Endothelial cell of umbilical vein (primary cell): ENCODE results near the gene INS. TPM values are rescaled to one million over a fixed set of nuclear protein-coding genes. Genes with fewer than 3 reads are reported as not detected.

ENCODE experiments used
- BruUV-seq: library from RNA; stranded (reverse); fragments of 400-500 nt; replicated peaks from 2 replicates; lab custom pipeline; 2021; lab: Mats Ljungman, UMichigan
- CTCF ChIA-PET: fragments of 300-600, 350-600 bp; sonication (Branson Sonifier 250); formaldehyde crosslinking; loops from one replicate; lab custom pipeline; 2021; ENCODE audit warnings: antibody characterized with exemption, inconsistent platforms; lab: Charles Lee
- POLR2A ChIA-PET: fragments of 300-600, 350-600 bp; sonication (Branson Sonifier 250); formaldehyde crosslinking; loops from one replicate; lab custom pipeline; 2021; ENCODE audit warnings: antibody characterized with exemption, inconsistent platforms; lab: Charles Lee
- DNase-seq: peaks from one replicate; pipeline ENCODE4 v3.0.0-alpha.2; 2011; ENCODE audit warnings: low read depth, low spot score
- FAIRE-seq: peaks from 2 replicates; lab custom pipeline; 2011; peaks lifted over from hg19 to GRCh38; lab: Jason Lieb, UNC
- H2AFZ ChIP-seq: 2 replicates; pipeline ENCODE4 v1.6.0; 2012; ENCODE audit warnings: low read depth, low read length, control low read depth, inconsistent platforms
- H3K27ac ChIP-seq: 2 replicates; pipeline ENCODE4 v1.5.1; 2011; ENCODE audit warnings: low read depth, mild to moderate bottlenecking, control low read depth, low read length, moderate library complexity; ENCODE audit not compliant: insufficient read depth
- H3K27me3 ChIP-seq, 2 experiments: 2 replicates each; pipeline versions ENCODE4 v1.6.0 to v1.6.1; 2011; ENCODE audit warnings: low read length in 2 of 2, mixed read lengths in 1 of 2; ENCODE audit not compliant: control insufficient read depth in 2 of 2, insufficient read depth in 2 of 2
- H3K36me3 ChIP-seq, 2 experiments: 2 replicates in 1 of 2; 3 replicates in 1 of 2; pipeline ENCODE4 v1.5.1; 2011; ENCODE audit warnings: low read length in 2 of 2, mild to moderate bottlenecking in 1 of 2, moderate library complexity in 1 of 2; ENCODE audit not compliant: control insufficient read depth in 2 of 2, insufficient read depth in 2 of 2; ENCODE audit errors: extremely low read depth in 1 of 2
- H3K4me1 ChIP-seq: 3 replicates; pipeline ENCODE4 v1.5.1; 2011; ENCODE audit warnings: mild to moderate bottlenecking, low read length; ENCODE audit not compliant: control insufficient read depth, insufficient read depth; ENCODE audit errors: extremely low read depth
- H3K4me2 ChIP-seq: 2 replicates; pipeline ENCODE4 v1.6.1; 2011; ENCODE audit warnings: low read length, control low read depth, mixed read lengths; ENCODE audit not compliant: insufficient read depth
- H3K4me3 ChIP-seq, 3 experiments: fragments of 200-600 bp in 1 of 3; sonication (generic), shearing (Covaris generic) in 1 of 3; replicated peaks in 1 of 3; 2 replicates each; pipeline ENCODE4 v1.5.1; 2011 to 2016; ENCODE audit warnings: control low read depth in 3 of 3, low read length in 3 of 3, mild to moderate bottlenecking in 2 of 3, inconsistent platforms in 1 of 3, low read depth in 1 of 3, moderate library complexity in 1 of 3; ENCODE audit not compliant: insufficient read depth in 1 of 3
- H3K79me2 ChIP-seq: 2 replicates; pipeline ENCODE4 v1.6.0; 2012; ENCODE audit warnings: low read length, inconsistent platforms; ENCODE audit not compliant: control insufficient read depth, insufficient read depth
- H3K9ac ChIP-seq: replicated peaks from 2 replicates; pipeline ENCODE3; 2011; ENCODE audit warnings: low read length, control low read depth; ENCODE audit not compliant: insufficient read depth; ENCODE audit errors: extremely low read depth
- H3K9me1 ChIP-seq: replicated peaks from 3 replicates; pipeline ENCODE4 v1.6.0; 2011; ENCODE audit warnings: mild to moderate bottlenecking, low read length; ENCODE audit not compliant: control insufficient read depth, insufficient read depth; ENCODE audit errors: extremely low read depth
- H3K9me3 ChIP-seq: replicated peaks from 2 replicates; pipeline ENCODE4 v1.5.1; 2012; ENCODE audit warnings: low read length, inconsistent platforms; ENCODE audit not compliant: control insufficient read depth, insufficient read depth
- H4K20me1 ChIP-seq: replicated peaks from 2 replicates; pipeline ENCODE3; 2011; ENCODE audit warnings: mild to moderate bottlenecking, low read length; ENCODE audit not compliant: control insufficient read depth, insufficient read depth; ENCODE audit errors: extremely low read depth
- EZH2 ChIP-seq: IDR thresholded peaks from 2 replicates; pipeline ENCODE4 v1.6.1; 2012; ENCODE audit warnings: borderline replicate concordance, low read depth, mild to moderate bottlenecking, moderate library complexity, low read length, inconsistent platforms; ENCODE audit not compliant: severe bottlenecking
- FOS ChIP-seq: IDR thresholded peaks from 2 replicates; pipeline ENCODE4 v1.6.1; 2011; ENCODE audit warnings: mild to moderate bottlenecking, low read length, moderate library complexity, borderline replicate concordance; ENCODE audit not compliant: insufficient read depth
- MYC ChIP-seq: IDR thresholded peaks from one replicate; pipeline ENCODE4 v1.6.1; 2011; ENCODE audit warnings: mild to moderate bottlenecking, low read depth, low read length
- POLR2A ChIP-seq: IDR thresholded peaks from 2 replicates; pipeline ENCODE4 v1.6.1; 2012; ENCODE audit warnings: low read depth, mild to moderate bottlenecking, control low read depth, low read length
- POLR2AphosphoS5 ChIP-seq: IDR thresholded peaks from 2 replicates; pipeline ENCODE4 v1.6.1; 2012; ENCODE audit warnings: low read depth, mild to moderate bottlenecking, control low read depth, low read length, moderate library complexity; ENCODE audit not compliant: insufficient read depth
- dilution Hi-C: fragments of 300-500 bp; cut with MboI; formaldehyde crosslinking; loops from one replicate; pipeline ENCODE4 v1.15.0; 2019; ENCODE audit warnings: low sequenced_read_pairs; ENCODE audit not compliant: extremely low pct_ligation_motif_present
- intact Hi-C: fragments of 100-400 bp; cut with micrococcal nuclease; formaldehyde crosslinking; loops from one replicate; pipeline ENCODE4 v1.10.0; 2022
- polyA plus RNA-seq, 4 experiments: library from polyadenylated mRNA; depleted of rRNA in 3 of 4; stranded (reverse) in 3 of 4; unstranded in 1 of 4; fragments of >200 nt; gene quantifications; 2 replicates each; pipeline versions ENCODE4 v1.2.1 to v1.2.3, GENCODE V29; 2011 to 2012; ENCODE audit warnings: missing spikeins in 1 of 4
- total RNA-seq: library from RNA; stranded (reverse); gene quantifications from 2 replicates; pipeline ENCODE4 v1.2.3, GENCODE V29; 2021
- TF ChIP-seq, protein P1 (sequence below), 2 donors: IDR thresholded peaks; 1 replicate in 1 of 2; 2 replicates in 1 of 2; pipeline ENCODE4 v1.5.1; 2011; ENCODE audit warnings: low read length in 2 of 2, mild to moderate bottlenecking in 2 of 2, moderate library complexity in 2 of 2, control low read depth in 1 of 2, inconsistent platforms in 1 of 2, low read depth in 1 of 2; ENCODE audit not compliant: insufficient read depth in 1 of 2; ENCODE audit errors: extremely low read depth in 1 of 2
- TF ChIP-seq, protein P2 (sequence below): IDR thresholded peaks from 2 replicates; pipeline ENCODE4 v1.6.1; 2011; ENCODE audit not compliant: insufficient read depth, insufficient read length

INS gene
- total and polyA plus RNA-seq, 2 donors (not counting 3 experiments of a cell fraction or from before 2014, with no cell fraction given) = not detected

DNA sequence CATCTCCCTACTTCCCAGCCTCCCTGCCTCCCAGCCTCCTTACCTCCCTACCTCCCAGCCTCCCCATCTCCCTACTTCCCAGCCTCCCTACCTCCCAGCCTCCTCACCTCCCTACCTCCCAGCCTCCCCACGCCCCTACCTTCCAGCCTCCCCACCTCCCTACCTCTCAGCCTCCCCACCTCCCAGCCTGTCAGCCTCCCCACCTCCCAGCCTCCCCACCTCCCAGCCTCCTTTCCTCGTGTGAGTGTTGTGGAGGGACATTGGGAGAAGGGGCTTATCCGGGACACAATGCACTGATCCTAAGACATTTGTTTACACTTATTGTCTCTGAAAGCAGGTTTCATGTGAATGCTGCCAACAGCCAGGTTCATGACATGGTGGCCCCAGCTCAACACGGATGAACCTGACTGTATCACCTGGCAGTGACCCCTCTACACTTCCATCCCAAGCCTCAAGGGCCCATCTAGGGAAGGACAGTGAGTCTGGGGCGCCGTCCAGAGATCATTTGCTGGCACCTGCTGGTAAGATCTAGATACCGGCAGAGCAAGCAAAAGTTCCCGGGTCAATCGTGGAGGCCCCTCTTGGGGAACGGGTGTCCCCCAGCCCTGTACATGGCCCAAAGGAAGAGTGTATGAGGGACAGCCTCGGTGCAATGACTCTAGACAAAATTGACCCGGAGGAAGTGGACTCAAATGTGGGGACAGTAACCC lies 45.1 kb upstream of the INS start:
- Histone ChIP-seq H2AFZ (no peak overlapping the region), H3K36me3 (no peaks in the 10 kb centered on the region), H3K27me3 (no peaks in the 10 kb centered on the region), H3K79me2 (no peaks in the 10 kb centered on the region), H3K9me3 (no peaks in the 10 kb centered on the region), H3K4me2 (no peak overlapping the region), H3K4me1 (no peaks in the 10 kb centered on the region), H3K9ac (no peak overlapping the region), H3K4me3 (no peak overlapping the region), H3K27ac (no peak overlapping the region), H3K9me1 (no peaks in the 10 kb centered on the region), H4K20me1 (no peaks in the 10 kb centered on the region)
- CTCF ChIA-PET = no interaction called here
- TF ChIP-seq, protein P1, sequence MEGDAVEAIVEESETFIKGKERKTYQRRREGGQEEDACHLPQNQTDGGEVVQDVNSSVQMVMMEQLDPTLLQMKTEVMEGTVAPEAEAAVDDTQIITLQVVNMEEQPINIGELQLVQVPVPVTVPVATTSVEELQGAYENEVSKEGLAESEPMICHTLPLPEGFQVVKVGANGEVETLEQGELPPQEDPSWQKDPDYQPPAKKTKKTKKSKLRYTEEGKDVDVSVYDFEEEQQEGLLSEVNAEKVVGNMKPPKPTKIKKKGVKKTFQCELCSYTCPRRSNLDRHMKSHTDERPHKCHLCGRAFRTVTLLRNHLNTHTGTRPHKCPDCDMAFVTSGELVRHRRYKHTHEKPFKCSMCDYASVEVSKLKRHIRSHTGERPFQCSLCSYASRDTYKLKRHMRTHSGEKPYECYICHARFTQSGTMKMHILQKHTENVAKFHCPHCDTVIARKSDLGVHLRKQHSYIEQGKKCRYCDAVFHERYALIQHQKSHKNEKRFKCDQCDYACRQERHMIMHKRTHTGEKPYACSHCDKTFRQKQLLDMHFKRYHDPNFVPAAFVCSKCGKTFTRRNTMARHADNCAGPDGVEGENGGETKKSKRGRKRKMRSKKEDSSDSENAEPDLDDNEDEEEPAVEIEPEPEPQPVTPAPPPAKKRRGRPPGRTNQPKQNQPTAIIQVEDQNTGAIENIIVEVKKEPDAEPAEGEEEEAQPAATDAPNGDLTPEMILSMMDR (IDR thresholded peaks at IDR 0.05; ENCODE audit: extremely low read depth in 1 of 2, insufficient read depth in 1 of 2, low read depth in 1 of 2, low read length in 2 of 2) = no peak
- TF ChIP-seq, protein P2, sequence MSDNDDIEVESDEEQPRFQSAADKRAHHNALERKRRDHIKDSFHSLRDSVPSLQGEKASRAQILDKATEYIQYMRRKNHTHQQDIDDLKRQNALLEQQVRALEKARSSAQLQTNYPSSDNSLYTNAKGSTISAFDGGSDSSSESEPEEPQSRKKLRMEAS = no peak
- TF ChIP-seq FOS (no peak), POLR2AphosphoS5 (no peak), EZH2 (no peak), POLR2A (no peak), MYC (no peak)
- no peak for DNase-seq
- dilution Hi-C loops (no loop called here), intact Hi-C loops (no loop called here)
- POLR2A ChIA-PET = no interaction called here
- no peak for FAIRE-seq
- no TSS peak for BruUV-seq
